8988T (cell line): ENCODE data around the gene PPM1H.

Experiments used
- DNase-seq: peaks from one replicate; pipeline ENCODE4 v3.0.0; 2011

Gene PPM1H

GRCh38 chr12:62724947-62725451 lies 210.0 kb downstream of the PPM1H start:
- peak; percentile 34 for DNase-seq

DNA sequence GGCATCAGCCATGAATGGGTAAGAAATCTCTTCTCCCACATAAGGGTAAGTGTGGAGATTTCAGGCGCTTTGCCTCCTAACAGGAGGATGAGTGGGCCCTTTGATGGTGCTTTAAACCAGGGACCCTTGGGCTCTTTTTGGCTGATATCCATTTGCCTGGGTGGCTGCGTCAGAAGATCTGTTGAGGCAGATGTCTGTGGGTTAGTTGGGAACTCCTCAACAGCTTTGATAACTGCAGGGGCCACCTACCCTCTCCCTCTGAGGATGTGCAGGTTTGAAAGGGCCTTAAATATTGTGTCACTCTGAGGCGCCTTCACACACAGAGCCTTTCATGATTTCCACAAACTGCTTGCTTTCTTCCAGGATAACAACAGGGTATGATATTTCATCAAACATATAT lies 210.7 kb downstream of the PPM1H start:
- no peak for DNase-seq

GRCh38 chr12:62722971-62723680 lies 211.8 kb downstream of the PPM1H start:
- no peak for DNase-seq

DNA sequence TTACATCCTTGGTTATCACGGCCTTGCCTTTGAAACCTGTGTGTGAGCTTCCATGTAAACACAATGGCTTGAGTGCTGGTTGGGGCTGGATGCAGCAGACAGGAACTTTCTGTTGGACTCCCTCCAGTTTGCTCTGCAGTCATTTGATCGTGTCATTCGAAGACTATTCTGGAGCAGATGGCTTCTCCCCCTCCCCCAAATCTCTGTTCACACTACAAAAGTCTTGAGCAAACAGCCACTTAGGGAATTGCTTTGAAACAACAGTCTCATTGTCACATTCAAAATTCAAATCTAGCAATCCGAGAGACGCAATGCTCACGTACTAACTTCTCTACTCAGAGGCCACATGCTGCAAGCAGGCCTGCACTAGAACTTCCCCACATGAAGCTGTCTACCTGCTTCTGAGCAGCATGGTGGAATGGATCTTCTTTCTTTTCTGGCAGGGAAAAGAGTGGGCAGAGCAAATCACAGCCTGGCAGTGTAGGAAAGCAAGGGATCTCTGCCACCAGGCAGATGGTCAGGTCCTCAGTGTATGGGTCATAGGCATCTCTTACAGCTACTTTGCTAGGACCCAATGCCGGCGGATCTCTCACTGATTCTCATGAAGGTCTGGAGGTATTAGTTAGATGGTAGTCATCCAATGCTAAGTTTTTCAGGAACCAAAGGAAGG lies 214.2 kb downstream of the PPM1H start:
- no peak for DNase-seq

DNA sequence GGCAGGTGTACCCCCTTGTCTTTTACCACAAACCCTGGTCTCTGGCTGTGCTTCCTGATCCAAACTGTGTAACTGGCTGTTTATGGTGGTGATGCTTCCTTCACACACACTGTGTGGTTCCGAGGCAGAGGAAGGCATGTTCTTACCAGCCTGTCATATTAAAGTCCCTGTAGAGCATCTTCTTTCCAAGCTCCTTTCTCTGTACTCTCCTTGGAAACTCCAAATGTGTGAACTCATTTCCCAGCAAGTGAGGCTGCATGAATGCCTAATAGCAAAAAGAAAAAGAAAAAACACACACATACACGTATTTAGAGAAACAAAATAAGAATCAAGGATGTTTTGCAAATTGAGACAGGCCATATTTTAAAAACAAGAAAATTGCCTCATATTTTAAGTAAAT lies 214.9 kb downstream of the PPM1H start:
- DNase-seq = no peak

- no peak for DNase-seq
Measured at GRCh38 chr12:62718762-62719426, 216.1 kb downstream of the PPM1H start.

GRCh38 chr12:62717643-62718042 lies 217.3 kb downstream of the PPM1H start:
- DNase-seq = no peak

GRCh38 chr12:62716866-62717525 lies 218.0 kb downstream of the PPM1H start:
- DNase-seq = no peak

GRCh38 chr12:62716037-62716436 lies 218.9 kb downstream of the PPM1H start:
- no peak for DNase-seq

- no peak for DNase-seq
Measured at GRCh38 chr12:62714774-62715721, 219.9 kb downstream of the PPM1H start.

DNA sequence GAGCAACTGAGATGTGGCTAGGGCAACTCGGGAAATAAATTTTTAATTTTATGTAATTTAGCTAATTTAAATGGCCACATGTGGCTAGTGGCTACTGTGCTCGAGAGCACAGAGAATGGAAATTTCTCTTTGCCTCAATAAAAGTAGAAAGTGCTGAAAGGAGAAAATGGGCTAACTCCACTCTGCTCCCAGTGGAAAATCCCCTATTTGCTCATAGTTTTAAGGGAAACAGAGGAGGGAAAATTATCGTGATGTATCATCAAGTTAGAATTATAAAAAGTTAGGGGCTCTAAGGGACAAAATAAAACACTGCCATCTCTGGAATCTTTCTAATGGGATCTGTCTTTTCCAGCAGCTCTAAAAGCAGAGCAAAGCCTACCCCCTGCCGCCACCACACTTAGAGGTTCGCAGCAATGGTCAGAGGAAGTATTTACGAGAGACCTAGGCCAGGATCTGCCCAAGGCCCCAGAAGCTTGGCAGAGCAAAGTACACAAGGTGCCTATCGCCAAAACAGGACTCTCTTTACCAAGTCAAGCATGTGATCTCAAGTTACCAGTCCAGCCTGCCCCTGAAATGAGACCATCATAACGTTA lies 220.7 kb downstream of the PPM1H start:
- DNase-seq = no peak

GRCh38 chr12:62713723-62714122 lies 221.2 kb downstream of the PPM1H start:
- no peak for DNase-seq

GRCh38 chr12:62712681-62713573 lies 222.0 kb downstream of the PPM1H start:
- no peak for DNase-seq

DNA sequence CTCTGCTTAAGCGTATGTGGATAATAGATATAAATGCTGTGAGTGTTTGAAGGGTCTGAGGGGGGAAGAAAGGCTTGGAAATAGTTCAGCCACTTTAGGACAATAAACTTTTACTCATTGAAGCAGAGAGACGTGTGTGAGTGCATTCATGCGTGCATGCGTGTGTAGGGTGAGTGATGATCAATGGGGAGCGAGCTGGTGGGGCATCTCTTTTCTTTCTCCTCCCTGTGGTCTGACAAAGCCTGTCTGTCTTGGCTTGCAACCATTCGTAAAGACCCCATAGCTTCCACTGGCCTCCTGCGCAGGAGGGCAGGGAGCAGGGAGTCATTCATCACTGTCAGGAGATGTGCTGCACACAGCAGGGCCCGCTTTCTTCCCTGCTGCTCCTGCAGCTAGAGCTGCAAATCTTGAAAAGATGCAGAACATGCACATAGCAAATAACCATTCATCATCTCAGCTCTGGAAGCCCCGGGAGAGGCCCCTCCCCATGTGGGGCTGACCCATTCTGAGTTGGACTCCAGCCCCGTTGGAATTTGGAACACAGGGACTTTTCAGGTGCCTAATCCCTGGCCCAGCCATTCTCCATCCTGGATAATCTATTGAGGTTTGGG lies 223.2 kb downstream of the PPM1H start:
- DNase-seq = no peak

DNA sequence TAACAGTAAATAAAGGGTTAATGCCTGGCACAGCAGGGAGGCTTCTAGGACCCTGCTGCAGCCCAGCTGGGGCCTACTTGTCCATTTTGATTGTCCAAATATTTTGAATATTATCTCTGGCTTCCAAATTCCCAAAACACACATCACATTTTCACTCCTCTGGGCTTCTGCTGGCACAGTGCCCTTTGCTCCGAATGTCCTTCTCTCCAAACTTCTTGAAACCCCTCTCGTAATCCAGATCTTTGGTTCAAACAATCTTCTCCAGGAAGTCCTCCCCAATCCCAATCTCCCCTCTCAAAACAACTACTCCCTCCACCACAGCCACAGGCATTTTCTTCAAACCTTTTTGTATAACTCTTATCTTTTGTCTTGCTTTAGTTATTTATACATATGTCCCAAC lies 225.6 kb downstream of the PPM1H start:
- DNase-seq = no peak

- DNase-seq = no peak
Measured at GRCh38 chr12:62707939-62708338, 227.0 kb downstream of the PPM1H start.

DNA sequence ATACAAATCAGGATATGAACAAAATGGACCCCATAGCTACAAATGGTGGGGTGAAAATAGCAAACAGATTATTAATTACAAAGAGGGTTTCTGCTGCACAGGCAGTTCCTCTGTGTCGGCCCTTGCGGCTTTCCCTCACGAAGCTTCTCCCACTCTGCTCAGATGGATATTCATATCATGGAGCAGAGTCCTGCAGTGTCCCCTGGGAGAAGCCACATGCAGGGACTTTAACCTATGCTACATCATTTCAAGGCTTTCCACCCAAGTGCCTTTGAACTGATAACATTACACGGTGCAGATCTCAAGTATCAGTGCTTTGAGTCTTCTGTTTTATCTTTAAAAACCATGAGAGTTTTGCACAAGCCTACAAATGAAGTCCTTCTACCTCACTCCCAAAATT lies 229.1 kb downstream of the PPM1H start:
- no peak for DNase-seq

DNA sequence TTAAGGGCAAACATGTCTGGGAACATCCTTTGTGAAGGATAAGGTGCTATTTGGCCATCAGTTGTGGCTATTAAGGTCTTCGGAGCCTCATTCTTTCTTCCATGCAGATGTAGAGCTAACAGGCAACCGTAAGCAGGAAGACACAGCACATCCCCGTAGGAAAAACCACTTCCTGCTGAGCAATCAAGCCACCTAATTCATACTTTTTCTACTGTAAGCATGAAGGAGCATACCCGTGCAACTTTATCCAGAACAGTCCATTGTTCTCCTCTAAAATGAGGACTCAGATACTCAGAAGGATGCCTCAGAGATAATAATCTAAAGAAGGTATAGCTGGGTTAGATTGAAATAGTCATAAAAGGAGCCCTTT lies 232.0 kb downstream of the PPM1H start:
- no peak for DNase-seq

DNA sequence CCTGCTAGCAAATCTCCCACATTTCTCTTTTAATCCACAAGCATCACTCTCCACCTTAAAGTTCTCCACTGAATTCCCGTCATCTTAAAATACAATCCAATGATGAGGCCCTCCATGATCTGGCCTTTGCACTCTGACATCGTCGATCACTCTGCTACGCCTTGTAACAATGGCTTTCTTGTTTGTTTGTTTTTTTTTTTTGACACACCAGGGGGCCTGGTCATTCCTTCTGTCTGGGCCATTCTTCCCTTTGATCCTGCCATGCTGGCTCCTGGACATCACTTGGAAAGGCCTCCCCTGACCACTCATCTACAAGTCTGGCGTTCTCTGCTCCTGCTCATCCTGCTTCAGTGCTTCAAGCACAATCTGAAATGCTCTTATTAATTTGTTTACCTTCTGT lies 233.5 kb downstream of the PPM1H start:
- DNase-seq = no peak
